ENCODE data around the gene ZNF599. TPM values are rescaled to one million over a fixed set of nuclear protein-coding genes. Genes with fewer than 3 reads are reported as not detected.
A peak's percentile ranks its signal among the peaks of the same experiment; 100 is the strongest.

The ZNF599 gene
- total RNA-seq, 3 donors from 2014 or later, result 3.3 to 6.1 (median 3.9) TPM

DNA sequence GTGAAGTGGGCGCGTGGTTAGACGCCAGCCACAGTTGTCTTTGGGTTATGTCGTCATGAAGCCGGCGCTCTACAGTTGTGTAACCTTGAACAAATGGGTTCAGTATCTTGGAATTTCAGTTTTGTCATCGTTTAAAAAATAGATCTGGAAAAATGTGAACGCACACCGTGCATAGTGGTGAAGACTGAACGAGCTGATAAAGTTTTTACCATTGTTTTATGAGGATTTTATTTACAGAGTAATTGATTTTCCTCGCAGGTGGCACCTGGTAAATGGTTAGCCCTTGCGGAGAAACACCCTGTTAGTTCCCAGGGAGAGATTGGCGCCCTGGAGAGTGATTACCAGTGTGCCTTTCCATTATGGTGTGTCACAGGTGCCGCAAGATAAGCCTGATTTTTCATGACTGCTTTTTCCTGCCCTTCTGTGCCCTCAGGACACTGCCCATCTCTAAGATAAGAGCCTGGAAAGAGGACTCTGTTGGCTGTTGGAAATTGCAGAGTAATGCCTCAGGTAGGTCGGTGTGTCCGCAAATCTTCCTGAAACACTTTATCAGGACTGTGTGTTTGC lies 38.4 kb downstream of the ZNF599 start:
- Histone ChIP-seq H3K36me3 (ENCODE audit: low read depth) (no peaks in the 10 kb centered on the region), H3K4me1 (ENCODE audit: low read depth) (peaks cover 11% of the 10 kb centered on the region), H3K9me3 (peaks cover 25% of the 10 kb centered on the region), H3K4me3 (peak overlapping the region; percentile 57)
- peak in 2 of 3 donors; percentile 27 to 32 for DNase-seq
- intact Hi-C loops (cut with DNase I, micrococcal nuclease), result no loop called here
- ATAC-seq, result peak; percentile 41
- TF ChIP-seq, protein P1, sequence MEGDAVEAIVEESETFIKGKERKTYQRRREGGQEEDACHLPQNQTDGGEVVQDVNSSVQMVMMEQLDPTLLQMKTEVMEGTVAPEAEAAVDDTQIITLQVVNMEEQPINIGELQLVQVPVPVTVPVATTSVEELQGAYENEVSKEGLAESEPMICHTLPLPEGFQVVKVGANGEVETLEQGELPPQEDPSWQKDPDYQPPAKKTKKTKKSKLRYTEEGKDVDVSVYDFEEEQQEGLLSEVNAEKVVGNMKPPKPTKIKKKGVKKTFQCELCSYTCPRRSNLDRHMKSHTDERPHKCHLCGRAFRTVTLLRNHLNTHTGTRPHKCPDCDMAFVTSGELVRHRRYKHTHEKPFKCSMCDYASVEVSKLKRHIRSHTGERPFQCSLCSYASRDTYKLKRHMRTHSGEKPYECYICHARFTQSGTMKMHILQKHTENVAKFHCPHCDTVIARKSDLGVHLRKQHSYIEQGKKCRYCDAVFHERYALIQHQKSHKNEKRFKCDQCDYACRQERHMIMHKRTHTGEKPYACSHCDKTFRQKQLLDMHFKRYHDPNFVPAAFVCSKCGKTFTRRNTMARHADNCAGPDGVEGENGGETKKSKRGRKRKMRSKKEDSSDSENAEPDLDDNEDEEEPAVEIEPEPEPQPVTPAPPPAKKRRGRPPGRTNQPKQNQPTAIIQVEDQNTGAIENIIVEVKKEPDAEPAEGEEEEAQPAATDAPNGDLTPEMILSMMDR (IDR thresholded peaks at IDR 0.05), result no peak

DNA sequence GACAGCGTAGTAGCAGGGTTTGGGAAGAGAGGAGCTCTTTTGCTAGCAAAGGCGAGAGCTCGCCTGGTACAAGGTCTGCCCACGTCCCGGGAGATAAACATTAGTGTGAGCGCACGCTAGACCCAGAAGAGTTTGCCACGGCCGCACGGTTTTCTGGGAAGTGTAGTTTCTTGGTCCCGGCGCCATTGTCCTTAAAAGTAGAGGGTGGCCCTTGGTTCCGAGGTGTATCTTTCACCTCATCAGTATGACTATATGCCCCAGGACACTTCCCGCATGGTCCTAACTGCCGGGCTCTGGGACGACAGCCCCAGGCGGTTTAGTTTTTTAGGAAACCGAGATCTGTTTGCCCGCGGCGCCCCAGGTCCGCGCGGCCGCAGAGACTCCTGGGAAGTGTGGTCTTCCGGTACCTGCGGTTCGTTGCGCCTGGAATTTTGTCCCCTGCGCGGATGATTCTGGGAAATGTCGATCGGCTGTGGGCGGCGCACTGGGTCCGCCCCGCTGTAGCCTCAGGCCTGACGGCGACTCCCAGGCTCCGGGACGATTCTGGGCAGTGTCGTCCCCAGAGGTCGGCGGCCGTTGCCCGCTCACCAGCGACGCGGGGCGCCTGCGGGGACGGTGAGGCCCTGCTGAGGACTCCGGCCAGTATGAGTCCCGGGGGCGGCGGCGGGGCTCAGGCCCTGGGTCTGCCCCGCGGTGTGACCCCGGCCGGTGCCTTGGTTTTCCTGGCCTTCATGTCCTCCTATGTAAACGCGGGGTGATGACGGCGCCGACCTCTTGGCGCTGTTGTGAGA lies 39.1 kb downstream of the ZNF599 start, which contains the start of gene ZNF181:
TSS of gene ZNF181 (plus strand) at position 498 of the 791 bp plus-strand sequence. CDS start 795 bp downstream, outside the sequence.
- Histone ChIP-seq H3K9me3 (peaks cover 18% of the 10 kb centered on the region), H3K4me3 (peak within 1 kb of the TSS; percentile 57), H3K4me1 (ENCODE audit: low read depth) (peaks cover 11% of the 10 kb centered on the region), H3K36me3 (ENCODE audit: low read depth) (no peaks in the 10 kb centered on the region)
- intact Hi-C loops (cut with DNase I, micrococcal nuclease), result no loop called here
- ATAC-seq, result peak; percentile 96
- TF ChIP-seq, protein P1 (IDR thresholded peaks at IDR 0.05), result no peak
- DNase-seq, result peak; percentile 92

DNA sequence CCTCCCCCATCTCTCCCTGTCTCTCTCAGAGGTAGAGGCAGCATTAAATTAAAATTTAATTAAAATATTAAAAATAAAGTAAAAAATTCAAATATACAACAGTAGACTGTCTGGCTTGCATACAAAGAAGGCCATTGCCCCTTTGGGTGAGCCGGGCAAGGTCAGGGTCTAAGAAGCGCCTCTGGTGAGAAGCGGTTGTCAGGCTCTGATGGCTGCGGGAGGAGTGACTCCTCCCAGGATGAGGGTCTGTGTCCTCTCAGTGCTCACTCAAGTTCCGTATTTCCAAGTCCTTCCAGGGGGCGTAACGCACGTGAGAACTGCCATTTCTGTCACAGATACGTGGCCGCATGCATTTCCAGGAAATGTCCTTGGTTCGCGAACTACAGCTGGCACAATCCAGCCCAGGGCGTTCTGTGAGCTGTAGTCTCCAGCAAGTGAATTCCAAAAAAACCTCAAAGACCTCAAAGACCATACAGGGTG lies 39.7 kb downstream of the ZNF599 start:
- intact Hi-C loops (cut with DNase I, micrococcal nuclease), result no loop called here
- DNase-seq (no peak), ATAC-seq (peak; percentile 41)
- H3K9me3 ChIP-seq, result peaks cover 12% of the 10 kb centered on the region
- H3K4me3 ChIP-seq, result peak overlapping the region; percentile 57
- peaks cover 11% of the 10 kb centered on the region for H3K4me1 ChIP-seq (ENCODE audit: low read depth)
- no peaks in the 10 kb centered on the region for H3K36me3 ChIP-seq (ENCODE audit: low read depth)
- TF ChIP-seq, protein P1 (IDR thresholded peaks at IDR 0.05), result no peak

DNA sequence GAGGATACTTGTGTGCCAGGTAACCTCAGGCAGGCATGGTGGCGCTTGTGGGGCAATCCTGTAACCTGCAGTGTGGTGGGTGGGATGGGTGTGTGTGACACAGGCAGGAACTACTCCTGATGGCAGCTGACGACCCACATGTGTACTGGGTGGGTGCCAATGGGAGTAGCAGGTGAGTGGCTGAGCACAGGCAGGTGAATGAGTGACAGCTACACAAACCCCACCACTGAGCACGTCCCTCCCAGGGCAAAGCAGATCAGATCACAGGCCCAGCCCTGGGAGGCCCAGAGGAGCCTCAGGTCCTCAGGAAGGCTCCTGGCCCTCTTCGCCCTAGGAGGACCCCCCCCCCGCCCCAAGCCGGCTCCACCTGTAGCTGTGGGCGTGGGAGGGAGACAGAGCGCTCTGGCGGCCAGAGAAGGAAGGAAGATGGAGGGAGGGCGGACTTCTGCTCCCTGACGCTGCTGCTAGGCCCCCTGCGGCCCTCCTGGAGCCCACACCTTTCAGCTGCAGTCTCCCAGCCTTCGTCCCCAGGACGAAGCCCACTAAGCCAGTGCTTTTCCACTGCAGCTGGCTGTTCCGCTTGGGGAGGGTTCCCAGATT lies 40.3 kb downstream of the ZNF599 start:
- ATAC-seq, result no peak
- Histone ChIP-seq H3K36me3 (ENCODE audit: low read depth) (no peaks in the 10 kb centered on the region), H3K9me3 (peaks cover 7% of the 10 kb centered on the region), H3K4me3 (no peak overlapping the region), H3K4me1 (ENCODE audit: low read depth) (peaks cover 11% of the 10 kb centered on the region)
- peak in 2 of 3 donors; percentile 27 to 45 for DNase-seq
- intact Hi-C loops (cut with DNase I, micrococcal nuclease), result no loop called here
- TF ChIP-seq, protein P1 (IDR thresholded peaks at IDR 0.05), result no peak

DNA sequence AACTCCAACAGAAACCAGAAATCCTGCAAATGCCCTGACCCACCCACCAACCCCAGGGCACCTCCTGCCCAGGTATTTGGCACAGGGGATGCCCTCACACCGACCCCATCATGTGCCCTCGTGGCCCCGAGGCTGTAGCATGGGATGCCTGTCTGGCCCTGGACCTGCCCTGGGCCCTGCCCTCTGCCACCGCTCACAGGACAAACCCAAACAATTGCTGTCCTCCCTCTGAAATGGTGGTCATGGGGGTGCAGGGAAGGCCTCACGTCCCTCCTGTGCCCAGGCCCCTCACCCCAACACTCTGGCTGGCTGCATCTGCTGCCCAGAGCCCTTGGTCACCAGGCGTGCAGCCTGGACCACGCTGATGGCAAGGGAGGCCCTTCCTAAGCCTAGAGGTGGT lies 41.1 kb downstream of the ZNF599 start:
- ATAC-seq (no peak), DNase-seq (no peak)
- Histone ChIP-seq H3K4me1 (ENCODE audit: low read depth) (peaks cover 11% of the 10 kb centered on the region), H3K36me3 (ENCODE audit: low read depth) (no peaks in the 10 kb centered on the region), H3K9me3 (peaks cover 5% of the 10 kb centered on the region), H3K4me3 (no peak overlapping the region)
- intact Hi-C loops (cut with DNase I, micrococcal nuclease), result no loop called here
- TF ChIP-seq, protein P1 (IDR thresholded peaks at IDR 0.05), result no peak
